IPS DF 4.7 (cell line): ENCODE data around the gene SUPT5H.
"Not testable (repeated sequence)": the region's sequence is repeated elsewhere in the genome, so short reads cannot be mapped to it uniquely, and the experiment has no call there.

Experiments
- DNase-seq: peaks from one replicate; pipeline ENCODE4 v3.0.0-alpha.2; 2013; ENCODE audit warnings: low spot score; ENCODE audit errors: extremely low read depth

Gene SUPT5H

DNA sequence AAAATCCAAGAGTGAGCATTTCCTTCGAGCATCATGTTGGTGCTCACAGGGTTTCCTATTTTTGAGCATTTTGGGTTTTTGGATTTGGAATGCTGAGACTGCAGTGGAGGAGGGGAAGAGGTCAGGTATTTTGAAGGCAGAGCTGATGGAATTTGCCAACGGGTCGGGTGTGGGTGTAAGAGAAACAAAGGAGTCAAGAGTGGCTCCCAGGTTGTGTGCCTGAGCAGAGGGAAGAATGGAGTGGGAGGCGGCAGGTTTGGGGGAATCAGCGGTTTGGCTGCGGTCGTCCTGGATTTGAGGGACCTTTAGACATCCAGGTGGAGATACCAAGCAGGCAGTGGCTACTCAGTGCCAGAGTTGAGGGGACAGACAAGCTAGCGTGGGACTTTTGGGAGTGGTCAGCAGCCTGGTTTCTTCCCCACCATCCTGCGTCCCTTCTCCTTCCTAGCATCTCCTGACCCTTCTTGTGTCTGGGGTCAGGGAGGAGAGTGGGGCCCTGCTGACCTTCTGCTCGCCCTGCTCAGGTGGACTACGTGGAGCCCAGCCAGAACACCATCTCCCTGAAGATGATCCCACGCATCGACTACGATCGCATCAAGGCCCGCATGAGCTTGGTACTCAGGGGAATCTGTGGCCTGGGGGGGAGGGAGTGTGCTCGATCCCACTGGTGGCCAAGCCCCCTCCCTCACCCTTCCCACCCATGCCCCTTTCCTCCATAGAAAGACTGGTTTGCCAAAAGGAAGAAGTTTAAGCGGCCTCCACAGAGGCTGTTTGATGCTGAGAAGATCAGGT is 20.8 kb downstream of the SUPT5H start:
- DNase-seq, result no peak

DNA sequence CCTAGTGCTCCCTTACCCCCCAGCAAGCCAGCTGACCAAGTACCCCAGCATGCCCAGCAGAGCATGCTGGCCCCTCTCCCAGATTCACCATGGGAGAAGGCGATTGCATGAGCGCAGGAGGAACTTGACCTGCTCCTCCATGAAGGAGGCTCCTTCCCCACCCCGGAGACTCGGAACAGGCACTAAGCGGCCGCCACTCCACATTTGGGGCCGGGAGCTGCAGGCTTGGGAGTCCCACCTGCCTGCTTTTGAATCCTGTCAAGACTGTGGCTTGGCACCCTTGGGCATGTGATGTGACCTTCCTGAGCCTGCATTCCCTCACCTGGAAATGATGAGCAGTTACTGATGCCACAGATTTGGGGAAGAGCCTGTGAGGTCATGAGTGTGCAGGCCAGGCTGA is 22.6 kb downstream of the SUPT5H start:
- no peak for DNase-seq

DNA sequence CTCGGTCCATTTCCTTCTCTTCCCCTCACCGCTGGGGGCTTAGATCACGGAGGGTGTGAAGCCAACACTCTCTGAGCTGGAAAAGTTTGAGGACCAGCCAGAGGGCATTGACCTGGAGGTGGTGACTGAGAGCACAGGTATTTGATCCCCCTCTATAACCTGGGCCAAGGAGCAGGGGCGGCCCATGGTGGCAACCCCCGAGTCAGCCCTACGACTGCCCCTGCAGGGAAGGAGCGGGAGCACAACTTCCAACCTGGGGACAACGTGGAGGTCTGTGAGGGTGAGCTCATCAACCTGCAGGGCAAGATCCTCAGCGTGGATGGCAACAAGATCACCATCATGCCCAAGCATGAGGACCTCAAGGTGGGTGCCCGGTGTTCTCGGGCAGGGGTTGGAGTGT is 23.7 kb downstream of the SUPT5H start:
- no peak for DNase-seq

DNA sequence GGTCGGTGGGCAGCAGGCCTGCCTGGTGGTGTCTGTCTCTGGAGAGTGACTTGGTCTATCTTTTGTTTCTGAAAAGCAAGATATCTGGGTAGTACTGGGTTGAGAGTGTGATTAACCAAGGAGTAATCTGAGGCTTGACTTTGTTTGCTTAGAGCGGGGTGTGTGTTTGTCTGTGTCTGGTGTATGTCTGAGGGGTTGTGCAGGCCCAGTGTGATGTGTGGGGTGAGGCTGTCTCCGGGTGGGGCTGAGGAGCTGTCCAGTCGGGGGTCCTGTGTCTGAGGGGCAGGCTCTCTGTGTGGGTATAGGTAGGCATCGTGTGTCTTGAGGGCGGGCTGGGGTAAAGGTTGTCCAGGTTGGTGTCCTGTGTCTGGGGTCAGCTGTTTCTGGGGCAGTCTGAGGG is 24.2 kb downstream of the SUPT5H start:
- no peak for DNase-seq

DNA sequence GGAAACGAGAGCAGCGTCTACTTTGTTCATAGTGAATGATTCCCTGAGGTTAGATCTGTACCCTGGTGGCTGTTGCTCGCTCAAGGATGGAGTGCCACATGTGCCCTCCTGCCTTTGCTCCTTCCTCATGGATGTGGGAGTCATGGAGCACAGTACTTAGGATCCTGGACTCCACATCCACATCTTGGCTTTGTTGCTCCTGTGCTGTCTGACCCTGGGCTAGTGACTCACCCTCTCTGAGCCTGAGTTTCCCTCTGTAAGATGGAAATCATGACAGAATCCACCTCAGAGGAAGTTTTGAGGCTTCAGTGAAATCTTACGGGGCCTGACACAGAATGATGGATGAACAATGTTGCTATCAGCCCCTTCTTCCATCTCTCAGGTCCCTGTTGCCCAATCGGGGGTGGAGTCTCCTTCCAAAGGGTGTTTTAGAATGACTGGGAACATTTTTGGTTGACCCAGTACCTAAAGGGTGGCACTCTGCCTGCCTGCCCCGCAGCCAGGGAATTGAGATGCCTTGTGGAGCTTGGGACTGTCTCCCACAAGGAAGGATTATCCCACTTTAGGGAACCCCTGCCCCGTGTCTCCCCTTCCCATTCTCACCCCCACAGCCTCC is 25.4 kb downstream of the SUPT5H start:
- no peak for DNase-seq

DNA sequence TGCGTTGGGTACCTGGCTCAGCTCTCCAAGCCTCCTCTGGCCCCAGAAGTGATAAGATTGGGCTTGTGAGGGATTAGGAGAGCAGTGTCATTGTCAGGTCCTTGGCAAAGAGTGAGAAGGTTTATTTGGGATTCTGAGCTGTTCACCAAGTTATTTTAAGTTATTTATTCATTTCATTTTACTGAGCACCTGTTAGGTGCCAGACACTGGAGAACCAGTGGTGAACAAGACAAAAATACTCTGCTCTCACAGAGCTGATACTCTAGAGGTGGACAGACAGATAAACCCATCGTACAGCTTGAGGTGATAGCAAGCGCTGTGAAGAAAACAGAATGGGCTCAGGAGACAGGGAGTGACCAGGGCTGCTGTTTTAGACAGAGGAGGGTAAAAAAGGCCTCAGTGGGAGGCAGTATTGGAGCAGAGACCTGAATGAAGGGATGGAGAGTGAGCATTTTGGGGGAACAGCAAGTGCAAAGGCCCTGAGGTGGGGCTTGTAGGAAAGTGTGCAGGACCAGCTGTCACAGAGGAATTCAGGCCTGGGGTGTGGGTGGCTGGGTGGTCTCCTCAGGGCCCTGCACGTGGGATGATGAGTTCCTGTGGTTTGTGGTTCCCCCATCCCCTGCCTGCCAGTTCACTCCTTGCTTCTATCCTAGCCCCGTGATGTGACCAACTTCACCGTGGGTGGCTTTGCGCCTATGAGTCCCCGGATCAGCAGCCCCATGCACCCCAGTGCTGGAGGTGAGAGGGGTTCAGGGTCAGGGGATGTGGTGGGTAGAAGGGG is 26.6 kb downstream of the SUPT5H start:
- no peak for DNase-seq

DNA sequence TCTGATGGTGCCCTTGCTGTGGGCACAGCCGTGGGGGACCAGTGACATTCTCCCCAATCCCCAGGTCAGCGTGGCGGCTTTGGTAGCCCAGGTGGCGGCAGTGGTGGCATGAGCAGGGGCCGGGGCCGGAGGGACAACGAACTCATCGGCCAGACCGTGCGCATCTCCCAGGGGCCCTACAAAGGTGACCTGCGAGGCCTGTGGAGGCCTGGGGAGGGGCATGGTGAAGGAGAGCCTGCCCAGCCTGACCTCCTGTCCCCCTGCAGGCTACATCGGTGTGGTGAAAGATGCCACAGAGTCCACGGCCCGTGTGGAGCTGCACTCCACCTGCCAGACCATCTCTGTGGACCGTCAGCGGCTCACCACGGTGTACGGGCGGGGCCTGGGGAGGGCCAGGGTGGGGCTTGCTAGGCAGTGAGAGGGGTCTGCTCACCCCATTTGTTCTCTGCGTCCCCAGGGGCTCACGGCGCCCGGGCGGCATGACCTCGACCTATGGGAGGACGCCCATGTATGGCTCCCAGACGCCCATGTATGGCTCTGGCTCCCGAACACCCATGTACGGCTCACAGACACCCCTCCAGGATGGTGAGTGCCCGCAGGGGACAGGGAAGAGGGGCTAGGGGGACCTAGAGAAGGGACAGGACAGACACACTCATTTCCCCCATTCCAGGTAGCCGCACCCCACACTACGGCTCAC is 27.5 kb downstream of the SUPT5H start:
- no peak for DNase-seq

DNA sequence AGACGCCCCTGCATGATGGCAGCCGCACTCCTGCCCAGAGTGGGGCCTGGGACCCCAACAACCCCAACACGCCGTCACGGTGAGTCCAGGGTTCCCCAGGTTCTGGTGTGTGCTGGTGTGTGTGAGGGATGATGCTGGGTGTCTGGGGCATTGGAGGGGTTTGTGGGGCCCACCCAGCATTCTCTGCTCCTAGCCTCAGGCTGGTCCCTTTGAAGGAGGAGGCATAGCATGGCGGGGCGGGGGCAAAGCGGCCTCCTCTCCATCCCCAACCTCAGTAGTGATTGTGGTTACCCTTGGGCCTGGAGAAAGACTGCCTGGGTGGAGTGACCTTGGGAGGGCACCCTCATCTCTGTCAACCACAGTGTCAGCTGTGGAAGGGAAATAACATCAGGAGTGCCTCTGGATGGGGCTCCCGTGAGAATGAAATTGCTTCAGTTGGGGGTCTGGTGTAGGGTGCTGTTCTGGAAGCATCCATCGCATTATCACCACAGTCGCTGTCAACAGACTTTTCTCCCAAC is 28.1 kb downstream of the SUPT5H start:
- DNase-seq, result no peak

DNA sequence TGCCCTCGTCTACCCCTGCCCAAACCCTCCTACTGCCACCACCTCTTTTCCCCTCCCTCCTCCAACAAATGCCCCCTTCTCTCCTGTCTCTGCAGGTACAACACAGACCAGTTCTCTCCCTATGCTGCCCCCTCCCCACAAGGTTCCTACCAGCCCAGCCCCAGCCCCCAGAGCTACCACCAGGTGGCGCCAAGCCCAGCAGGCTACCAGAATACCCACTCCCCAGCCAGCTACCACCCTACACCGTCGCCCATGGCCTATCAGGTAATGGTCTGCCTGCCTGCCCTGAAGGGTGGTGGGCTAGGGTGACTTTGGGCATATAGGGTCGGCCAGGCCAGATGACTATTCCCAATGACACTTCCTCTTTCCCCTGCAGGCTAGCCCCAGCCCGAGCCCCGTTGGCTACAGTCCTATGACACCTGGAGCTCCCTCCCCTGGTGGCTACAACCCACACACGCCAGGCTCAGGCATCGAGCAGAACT is 28.8 kb downstream of the SUPT5H start:
- no peak for DNase-seq

DNA sequence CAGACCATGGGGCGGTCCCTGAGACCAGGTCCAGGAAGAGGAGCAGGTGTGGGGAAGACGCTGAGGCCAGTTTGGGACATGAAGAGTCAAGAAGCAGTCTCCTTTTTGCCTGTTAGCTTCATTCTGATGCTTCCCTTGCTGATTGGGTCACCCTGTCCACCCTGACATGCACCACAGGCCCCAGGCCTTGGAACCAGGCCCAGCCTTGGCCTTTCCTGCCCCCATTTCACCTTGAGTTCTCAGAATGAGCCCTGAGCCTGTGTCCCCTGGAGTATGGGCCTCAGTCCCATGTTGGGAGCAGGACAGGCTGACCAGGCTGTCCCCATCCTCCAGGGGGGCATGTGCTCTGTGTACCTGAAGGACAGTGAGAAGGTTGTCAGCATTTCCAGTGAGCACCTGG is 30.4 kb downstream of the SUPT5H start:
- DNase-seq, result no peak

DNA sequence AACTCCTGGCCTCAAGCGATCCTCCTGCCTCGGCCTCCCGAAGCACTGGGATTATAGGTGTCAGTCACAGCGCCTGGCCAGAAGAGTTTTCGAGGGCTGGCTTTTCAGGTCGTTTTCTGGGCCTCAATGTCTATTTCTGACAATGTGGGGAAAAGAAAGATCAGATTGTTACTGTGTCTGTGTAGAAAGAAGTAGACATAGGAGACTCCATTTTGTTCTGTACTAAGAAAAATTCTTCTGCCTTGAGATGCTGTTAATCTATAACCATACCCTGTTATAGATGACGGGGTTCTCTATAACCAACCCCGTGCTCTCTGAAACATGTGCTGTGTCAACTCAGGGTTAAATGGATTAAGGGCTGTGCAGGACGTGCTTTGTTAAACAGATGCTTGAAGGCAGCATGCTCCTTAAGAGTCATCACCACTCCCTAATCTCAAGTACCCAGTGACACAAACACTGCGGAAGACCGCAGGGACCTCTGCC is 34.0 kb downstream of the SUPT5H start:
- DNase-seq, result not testable (repeated sequence)

DNA sequence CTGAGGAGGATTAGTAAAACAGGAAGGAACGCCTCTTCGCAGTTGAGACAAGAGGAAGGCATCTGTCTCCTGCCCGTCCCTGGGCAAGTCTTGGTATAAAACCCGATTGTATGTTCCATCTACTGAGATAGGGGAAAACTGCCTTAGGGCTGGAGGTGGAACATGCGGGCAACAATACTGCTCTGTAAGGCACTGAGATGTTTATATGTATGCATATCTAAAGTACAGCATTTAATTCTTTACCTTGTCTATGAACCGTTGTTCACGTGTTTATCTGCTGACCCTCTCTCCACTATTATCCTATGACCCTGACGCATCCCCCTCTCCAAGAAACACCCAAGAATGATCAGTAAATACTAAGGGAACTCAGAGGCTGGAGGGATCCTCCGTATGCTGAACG is 34.5 kb downstream of the SUPT5H start:
- DNase-seq, result no peak

DNA sequence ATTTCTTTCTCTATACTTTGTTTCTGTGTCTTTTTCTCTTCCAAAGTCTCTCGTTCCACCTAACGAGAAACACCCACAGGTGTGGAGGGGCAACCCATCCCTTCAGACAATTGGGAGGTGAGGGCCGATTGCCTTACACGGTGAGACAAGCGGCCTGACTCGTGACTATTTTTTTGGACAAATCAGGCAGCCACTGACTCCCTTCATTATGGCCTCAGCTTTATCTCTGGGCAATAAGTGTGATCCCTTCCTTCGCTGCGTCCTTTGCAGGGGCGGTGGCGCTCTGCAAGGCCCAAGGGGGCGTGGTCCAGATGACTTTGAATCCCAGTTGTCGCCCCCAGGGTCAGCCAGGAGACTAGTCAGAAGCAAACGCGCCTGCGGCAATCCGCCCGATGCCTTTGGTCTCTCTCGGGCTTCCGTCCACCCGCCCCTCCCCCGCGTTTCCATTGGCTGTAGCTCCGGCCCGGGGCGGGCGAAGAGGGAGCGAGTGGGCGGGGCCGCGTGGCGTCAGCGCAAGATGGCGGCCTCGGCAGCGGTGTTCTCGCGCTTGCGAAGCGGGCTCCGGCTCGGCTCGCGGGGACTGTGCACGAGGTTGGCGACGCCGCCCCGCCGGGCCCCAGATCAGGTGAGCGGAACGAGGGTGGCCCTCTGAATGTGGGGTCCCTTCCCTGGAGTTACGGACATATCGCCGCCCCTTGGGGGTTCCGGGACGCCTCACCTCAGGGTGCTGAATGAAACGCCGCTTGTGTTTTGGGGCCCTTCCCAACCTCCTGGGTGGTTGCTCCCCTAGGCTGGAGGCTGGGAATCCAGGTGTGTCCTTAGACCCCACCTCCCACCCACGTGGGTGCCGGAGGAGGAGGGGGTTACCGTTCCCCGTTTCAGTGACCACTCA is 35.2 kb downstream of the SUPT5H start, which contains the start of gene TIMM50:
Gene TIMM50 (plus strand): TSS at position 502 of the 892 bp plus-strand sequence. CDS start 16 bp downstream, at position 518.
- no peak for DNase-seq

DNA sequence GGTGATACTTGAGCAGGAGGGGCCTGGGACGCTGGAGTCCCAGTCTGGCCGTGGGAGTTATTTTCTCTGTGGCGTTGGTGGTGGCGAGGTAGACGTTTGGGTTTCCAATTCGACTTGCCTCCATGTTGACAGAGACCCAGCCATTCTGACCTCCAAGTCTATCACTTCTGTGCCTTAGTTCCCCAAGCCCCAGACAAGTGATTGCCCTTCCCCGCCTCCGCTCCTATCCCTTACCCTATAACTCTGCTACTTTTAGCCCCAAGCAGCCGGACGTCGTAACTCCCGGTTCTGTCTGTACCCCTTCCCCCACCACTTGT is 35.8 kb downstream of the SUPT5H start:
- DNase-seq, result no peak

DNA sequence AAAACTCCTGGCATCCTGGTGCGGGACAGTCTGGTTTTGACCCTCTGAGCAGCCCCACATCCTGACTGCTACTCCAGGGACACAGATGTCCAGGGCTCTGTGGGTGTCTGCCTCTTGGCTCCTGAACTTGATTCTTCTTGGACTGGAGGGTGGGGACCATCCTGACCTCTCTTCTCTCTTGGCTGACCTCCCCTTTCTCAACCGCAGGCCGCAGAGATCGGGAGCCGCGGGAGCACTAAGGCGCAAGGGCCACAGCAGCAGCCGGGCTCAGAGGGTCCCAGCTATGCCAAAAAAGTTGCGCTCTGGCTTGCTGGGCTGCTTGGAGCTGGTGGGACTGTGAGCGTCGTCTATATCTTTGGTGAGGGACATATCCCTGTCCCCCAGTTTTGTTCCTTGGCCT is 36.3 kb downstream of the SUPT5H start:
- no peak for DNase-seq

DNA sequence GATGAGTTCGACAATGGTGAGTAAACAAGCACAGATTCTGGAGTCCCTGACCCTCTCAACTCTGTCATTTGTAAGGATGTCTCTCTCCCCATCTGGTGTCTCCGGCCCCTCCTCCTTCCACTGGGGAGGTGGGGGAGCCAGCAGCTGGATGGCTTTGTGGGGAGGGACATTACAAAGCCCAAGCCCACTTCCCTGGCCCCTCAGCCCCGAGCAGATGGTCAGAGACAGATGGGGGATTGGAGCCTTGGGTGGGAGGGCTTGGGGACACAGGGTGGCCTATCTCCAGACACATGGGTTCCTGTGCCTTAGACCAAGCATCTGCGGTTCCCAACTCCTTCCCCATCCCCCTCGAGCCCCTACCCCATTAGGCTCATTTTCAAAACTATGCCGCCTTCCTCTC is 37.8 kb downstream of the SUPT5H start:
- DNase-seq, result no peak

DNA sequence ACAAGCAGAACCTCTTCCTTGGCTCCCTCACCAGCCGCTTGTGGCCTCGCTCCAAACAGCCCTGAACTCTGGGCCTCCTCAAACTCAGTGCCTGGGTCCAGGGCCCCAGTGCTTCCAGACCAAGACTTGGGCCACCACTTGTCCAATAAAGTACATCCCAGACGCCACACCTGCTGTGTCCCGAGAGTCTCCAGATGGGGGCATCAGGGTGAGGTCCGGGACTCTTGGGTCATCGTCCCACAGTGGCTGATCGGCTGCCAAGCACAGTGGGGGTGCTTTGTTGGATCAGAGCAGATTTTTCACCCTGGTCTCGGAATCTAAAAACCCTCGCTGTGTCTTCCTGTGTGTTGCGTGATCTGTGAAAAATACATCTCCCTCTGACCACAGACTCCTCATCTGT is 44.4 kb downstream of the SUPT5H start:
- DNase-seq, result no peak

DNA sequence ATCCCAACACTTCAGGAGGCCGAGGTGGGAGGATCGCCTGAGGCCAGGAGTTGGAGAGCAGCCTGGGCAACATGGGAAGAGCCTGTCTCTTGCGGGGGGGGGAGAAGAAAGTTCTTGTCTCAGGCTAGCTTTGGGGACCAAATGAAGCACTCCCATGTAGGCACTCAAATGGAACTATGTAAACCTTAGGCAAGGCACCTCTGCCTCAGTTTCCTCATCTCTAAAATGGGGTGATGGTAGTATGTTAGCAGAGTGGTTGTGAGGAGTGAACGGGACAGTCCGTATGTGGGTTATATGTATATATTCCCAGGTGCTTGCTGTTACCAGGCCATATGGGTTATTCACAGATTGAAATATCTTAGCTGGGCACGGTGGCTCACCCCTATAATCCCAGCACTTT is 46.8 kb downstream of the SUPT5H start:
- DNase-seq, result no peak

DNA sequence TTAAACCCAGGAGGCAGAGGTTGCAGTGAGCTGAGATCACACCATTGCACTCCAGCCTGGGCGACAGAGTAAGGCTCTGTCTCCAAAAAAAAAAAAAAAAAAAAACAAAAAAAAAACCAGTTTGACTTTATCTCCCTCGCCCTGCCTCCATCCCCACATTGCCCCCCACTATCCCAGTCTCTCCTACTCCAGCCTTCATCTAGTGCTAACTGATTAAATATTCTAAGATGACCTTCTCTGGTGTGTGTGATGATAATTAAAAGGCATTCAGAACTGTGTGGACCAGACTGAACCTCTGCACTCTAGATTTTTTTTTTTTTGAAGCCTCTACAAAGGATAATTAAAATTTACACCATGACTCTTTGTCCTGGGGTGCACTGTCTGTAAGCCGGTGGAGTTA is 47.4 kb downstream of the SUPT5H start:
- no peak for DNase-seq

DNA sequence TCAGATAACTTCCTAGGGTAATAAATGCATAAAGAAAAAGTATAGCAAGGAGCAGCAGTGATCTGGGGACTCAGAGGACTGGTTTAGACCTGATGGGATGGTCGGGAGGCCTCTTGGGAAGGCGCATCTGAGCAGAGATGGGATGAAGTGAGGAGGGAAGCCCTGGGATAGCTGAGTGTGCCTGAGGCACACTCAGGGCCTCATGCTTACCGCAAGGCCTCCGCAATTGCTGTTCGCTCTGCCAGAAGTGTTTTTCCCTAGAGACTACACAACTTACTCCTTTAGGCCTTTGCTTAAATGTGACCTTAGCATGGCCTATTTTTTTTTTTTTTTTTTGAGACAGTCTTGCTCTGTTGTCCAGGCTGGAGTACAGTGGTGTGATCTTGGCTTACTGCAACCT is 49.3 kb downstream of the SUPT5H start:
- no peak for DNase-seq
